Embryonic facial prominence (tissue), 1 donor: ENCODE measurements around the gene ZMAT2.
"Not testable (repeated sequence)": the region's sequence is repeated elsewhere in the genome, so short reads cannot be mapped to it uniquely, and the experiment has no call there.

Experiments
- DNase-seq: peaks from one replicate; pipeline ENCODE4 v3.0.0-alpha.2; 2016; ENCODE audit errors: extremely low spot score

Gene ZMAT2

GRCh38 chr5:140708787-140709186, 8.5 kb downstream of the ZMAT2 start:
- DNase-seq, result not testable (repeated sequence)

- no peak for DNase-seq
Measured at GRCh38 chr5:140710899-140711552, 10.8 kb downstream of the ZMAT2 start.

GRCh38 chr5:140711794-140712193, 11.5 kb downstream of the ZMAT2 start:
- DNase-seq, result no peak

GRCh38 chr5:140713562-140714094, 13.4 kb downstream of the ZMAT2 start:
- no peak for DNase-seq

GRCh38 chr5:140716238-140716637, 16.0 kb downstream of the ZMAT2 start:
- DNase-seq, result not testable (repeated sequence)

- no peak for DNase-seq
Measured at GRCh38 chr5:140718266-140718592, 18.0 kb downstream of the ZMAT2 start.

- DNase-seq, result not testable (repeated sequence)
Measured at GRCh38 chr5:140720738-140721137, 20.5 kb downstream of the ZMAT2 start.

- DNase-seq, result not testable (repeated sequence)
Measured at GRCh38 chr5:140721395-140721794, 21.1 kb downstream of the ZMAT2 start.

- DNase-seq, result no peak
Measured at GRCh38 chr5:140725799-140726471, 25.7 kb downstream of the ZMAT2 start.

GRCh38 chr5:140733098-140733497, 32.9 kb downstream of the ZMAT2 start:
- DNase-seq, result no peak

GRCh38 chr5:140734354-140734753, 34.1 kb downstream of the ZMAT2 start:
- no peak for DNase-seq

GRCh38 chr5:140737486-140737885, 37.2 kb downstream of the ZMAT2 start:
- DNase-seq, result no peak

- no peak for DNase-seq
Measured at GRCh38 chr5:140741967-140742366, 41.7 kb downstream of the ZMAT2 start.

GRCh38 chr5:140753561-140753960, 53.3 kb downstream of the ZMAT2 start:
- no peak for DNase-seq
